LHCN-M2 (cell line): ENCODE data around the gene GRID1. TPM values are rescaled to one million over a fixed set of nuclear protein-coding genes. Genes with fewer than 3 reads are reported as not detected.

Experiments
- DNase-seq: peaks from one replicate; pipeline ENCODE4 v3.0.0-alpha.2; 2012; ENCODE audit warnings: low read depth
- total RNA-seq: library from RNA; depleted of rRNA; stranded (reverse); fragments of >200 nt; gene quantifications from 2 replicates; pipeline ENCODE4 v1.2.3, GENCODE V29; 2014

GRID1 gene
- total RNA-seq, 1 experiment from 2014 or later: not detected

DNA sequence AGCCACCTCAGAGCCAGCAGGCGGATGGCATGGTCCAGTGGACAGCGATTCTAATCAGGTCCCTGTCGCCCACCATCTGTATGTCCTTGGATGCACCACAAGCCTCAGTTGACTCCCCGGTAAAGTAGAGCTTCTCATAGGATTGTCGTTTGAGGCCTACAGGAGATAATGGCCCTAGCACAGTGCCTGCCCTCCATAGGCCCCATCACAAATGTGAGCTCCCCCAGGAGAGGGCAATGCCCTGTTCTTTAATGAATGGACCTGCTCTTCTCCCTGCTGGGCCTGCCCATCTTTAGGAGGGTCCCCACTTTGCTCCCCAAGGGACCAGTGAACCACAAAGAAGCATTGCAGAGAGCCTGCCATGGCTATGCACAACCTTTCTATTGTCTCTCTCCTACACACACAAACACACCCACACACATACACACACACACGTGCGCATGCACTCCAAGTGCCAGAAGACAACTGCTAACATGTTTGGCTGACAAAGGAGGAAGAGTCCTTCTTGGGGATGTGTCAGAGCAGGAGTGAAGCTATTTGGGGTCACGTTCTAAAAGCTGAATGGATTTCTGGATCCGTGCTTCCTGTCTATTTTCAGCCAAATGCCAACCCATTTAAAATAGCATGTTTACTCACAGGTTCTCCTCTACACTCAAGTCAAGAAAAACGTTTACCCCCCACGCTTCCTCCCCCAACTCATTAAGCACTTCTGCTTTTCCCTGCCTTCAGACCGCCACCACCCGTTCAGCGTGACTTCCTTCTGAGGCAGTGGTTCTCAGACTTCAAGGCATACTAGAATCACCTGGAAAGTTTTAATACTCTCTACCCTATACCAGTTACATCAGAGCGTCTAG, 196.1 kb downstream of the GRID1 start:
- DNase-seq: no peak

DNA sequence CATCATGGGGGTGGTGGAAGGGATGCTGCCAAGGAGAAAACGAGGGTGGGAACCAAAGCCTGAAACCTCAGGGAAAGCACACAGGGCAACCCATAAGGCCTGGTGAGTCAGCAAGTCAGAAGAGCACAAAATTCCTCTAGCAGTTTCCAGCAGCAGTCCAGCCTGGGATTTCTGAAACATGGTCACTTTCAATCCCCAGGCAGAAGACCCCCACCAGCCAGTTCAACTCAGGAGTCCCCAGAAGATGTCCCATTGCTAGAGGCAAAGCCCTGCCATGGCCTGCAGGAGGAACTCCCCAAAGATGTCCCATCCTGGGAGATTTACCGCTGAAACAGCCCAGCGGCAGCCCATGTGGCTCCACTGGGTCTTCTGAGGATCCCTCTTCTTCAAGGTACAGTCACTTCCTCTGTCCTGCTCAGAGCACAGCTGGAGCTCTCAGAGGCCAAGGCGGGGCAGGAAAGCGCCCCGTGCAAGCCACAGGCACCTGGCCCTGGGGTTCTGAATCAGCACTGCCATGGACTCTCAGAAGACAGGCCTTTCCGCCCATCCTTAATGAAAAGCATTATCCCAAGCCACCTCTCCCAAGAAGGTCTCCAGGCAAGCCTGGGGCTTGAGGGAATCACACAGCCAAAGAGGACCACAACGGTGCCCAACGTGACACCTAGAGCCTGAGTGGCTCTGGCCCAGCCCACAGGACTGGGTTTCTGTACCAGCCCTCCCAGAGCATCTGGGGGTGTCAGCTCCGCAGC, 196.9 kb downstream of the GRID1 start:
- DNase-seq: no peak

DNA sequence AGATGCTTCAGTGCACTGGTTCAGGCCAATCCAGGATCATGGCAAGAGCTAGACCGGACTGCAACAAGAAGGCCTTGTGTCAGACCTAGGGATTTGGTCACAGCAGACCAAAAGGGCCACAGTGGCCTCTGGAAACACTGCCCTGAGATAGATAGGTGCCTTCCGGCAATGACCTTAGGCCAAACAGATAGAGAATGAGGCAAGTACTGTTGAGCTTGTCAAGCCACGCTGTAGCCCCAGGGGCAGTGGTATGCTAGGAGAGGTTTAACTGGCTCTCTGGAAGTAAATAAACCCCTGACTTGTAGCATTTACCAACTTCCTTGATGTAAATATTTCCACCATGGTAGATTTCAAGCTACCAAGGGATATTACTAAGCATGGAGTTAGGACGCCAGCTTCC, 197.5 kb downstream of the GRID1 start:
- DNase-seq: no peak

GRCh38 chr10:86168256-86168655, 198.3 kb downstream of the GRID1 start:
- no peak for DNase-seq

DNA sequence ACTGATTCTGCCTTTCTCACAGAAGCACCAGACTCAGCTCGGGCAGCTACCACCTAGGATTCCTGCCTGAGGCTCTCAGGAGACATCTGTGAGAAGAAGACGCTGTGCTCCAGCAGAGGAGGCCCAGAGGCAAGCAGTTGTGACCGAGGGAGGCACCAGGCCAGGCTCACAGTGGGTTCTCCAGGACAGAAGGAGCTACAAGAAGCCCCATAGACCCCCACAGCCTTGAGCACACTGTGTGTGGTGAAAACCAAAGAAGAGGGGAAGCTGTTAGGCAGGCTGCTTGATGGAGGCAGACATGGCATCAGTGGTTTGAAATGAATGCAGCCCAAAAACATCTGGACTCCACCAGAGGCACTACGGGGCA, 198.8 kb downstream of the GRID1 start:
- DNase-seq: no peak

- no peak for DNase-seq
Observed at GRCh38 chr10:86167121-86167761, 199.4 kb downstream of the GRID1 start.

DNA sequence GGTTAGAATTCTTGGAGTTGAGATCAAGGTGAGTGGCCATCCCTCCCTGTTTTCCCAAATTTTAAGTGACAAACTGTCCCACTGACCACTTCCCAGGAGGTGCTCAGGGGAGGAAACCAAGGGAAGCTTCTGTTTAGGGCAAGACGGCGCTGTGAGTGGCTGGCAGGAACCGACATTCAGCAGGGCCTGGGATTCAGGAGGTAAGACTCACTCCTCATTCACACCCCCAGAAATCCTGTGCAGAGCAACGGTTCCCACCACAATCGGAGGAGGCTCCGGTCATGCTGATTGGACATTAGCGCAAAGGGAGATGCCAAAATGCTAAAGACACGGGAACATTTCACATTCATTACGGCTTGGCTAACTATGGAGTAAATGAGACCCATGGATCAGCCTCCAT, 200.9 kb downstream of the GRID1 start:
- no peak for DNase-seq

DNA sequence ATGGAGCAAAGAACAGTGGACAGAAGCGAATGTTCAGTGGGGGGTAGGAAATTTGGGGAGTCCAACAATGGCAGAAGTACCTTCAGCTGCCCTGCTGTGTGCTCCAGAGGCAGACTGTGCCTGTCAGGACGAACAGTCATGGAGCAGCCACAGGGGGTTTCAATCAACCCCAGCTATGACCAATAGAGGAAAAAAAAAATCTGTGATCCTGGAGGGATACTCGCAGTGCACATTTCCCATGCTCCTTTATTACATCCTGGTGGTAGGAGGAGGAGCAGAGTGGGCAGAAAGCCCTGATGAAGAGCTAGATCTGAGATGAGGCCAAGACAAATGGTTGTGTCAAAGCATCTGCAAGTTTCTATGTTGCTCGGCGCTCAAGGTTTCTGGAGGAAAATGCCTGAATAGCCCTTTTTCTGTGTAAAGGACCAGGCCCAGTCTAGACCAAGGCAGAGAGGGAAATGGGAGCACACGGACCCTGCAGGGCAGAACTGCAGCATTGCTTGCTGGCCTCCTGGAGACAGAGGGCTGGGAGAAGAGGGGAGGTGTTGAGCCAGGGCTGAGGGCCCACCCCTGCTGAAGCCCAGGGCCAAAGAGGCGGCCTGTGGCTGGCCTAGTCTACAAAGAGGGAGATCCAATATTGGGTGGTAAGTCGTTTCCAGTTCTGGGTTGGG, 201.5 kb downstream of the GRID1 start:
- DNase-seq: no peak

- DNase-seq: no peak
Observed at GRCh38 chr10:86164174-86164774, 202.3 kb downstream of the GRID1 start.

DNA sequence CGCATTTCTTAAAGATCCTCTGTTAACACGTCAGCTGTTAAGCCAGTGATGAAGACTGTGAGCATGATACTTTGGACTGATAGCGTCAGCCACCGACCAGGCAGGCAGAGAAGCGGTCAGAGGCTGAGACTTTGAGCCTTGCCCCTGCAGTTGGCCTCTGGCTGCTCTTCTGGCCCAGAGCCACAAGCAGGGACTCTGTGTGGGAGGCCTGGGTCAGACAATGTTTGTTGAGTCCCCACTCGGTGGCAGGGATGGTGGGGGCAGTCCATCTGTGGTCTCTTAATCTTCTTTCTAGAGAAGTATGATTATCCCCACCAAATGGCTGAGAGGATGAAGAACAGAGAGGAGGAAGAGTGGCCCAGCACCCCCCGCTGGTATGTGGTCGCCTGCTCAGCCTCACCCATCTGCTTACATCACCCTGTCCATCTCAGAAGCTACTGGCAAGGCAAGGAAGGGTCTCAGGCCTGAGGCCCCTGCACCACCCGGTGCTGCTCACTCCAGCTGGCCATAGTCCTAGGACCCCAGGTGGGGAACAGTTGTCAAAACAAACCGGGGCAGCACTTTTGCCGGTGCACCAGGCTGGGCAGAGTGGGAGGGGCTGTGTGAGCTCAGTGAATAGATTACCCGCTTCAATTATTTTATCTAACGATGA, 202.9 kb downstream of the GRID1 start:
- no peak for DNase-seq

DNA sequence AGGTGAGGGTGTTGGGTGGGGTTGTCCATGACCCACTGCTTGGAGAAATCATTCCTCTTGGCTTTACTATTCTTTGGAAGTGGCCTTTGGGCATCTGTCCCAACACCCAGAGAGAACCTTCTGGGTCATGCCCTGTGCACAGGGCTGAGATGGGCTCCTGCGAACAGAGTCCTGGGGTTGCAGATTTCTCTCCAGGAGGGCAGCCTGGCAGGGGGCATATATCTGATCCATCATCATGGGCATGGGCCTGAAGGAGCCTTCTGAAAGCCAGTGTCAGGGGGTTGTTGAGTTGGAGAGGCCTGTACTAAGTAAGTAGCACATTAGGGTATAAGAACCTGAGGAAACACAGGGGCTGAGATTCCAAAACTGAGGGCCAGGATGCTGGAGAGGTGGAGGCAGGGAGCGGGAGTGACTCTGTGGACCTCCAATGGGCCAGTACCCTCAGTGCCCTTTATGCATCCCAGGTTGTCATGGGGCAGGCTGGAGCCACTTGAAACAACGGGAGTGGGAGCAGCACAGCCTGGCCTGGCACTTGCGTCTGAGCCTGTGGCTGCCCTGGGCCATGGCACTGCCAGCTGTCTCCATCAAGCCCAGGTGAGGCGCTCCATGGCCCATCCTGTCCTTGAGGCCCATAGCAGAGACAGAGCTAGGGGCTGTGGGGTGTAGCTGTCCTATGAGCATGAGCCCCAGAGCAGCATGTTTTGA, 203.7 kb downstream of the GRID1 start:
- DNase-seq: no peak

DNA sequence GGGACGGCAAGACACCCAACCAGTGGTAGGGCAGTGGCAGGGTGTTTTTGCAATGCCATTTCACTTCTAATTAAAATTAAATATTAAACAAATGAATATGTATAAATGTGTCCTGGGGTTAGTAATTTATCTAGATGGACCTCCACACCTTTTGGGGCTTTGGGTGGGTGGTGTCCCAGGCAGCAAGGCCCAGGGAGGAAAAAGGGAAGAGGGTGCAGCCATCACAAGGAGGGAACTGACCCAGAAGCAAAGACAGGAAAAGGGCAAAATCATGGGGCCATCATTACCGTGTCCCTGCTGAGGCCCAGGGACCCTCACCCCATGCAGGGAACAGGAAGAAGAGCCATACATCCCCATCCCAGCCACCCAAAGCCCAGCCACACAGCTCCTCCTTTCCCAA, 204.6 kb downstream of the GRID1 start:
- DNase-seq: no peak

- no peak for DNase-seq
Observed at GRCh38 chr10:86160890-86161585, 205.6 kb downstream of the GRID1 start.

GRCh38 chr10:86159797-86160196, 206.8 kb downstream of the GRID1 start:
- no peak for DNase-seq

DNA sequence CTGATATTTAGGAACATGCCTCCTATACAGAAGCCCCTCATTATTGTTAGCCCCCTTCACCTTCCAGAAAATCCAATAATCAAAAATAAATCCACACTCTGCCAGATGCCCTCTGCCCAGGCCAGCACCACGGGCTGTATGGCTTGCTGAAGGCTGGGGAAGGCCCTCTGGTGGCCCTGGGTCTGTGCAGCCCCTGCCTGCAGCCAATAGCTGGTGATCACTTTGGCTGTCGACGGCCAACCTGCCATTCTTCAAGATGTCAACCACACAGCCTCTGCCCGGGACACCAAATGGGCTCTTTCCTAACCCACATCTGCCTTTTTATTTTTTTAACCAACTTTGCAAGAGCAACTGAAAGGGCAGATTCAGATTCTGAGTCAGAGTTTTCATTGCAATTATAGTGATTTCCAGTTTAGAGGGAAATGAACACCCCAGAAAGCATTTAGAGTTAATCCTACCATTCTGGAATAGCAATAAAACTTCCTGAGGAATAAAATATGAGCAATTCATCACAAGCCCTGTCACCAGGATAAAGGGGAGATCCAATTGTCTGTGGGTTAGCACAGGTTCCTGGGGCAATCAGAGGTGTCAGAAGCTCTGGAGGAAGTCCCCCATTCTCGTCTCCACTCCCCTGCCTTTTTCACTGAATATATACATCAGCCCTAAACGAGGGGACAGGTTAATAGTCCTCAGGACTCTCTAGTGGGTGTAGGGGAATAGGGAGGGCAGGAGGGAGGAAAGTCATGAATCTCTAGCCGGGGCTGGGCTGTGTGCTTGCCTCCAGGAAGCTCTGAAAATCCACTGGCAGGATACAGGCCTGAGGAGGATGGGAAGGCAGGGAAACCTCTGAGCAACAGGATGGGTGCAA, 211.3 kb downstream of the GRID1 start:
- no peak for DNase-seq

DNA sequence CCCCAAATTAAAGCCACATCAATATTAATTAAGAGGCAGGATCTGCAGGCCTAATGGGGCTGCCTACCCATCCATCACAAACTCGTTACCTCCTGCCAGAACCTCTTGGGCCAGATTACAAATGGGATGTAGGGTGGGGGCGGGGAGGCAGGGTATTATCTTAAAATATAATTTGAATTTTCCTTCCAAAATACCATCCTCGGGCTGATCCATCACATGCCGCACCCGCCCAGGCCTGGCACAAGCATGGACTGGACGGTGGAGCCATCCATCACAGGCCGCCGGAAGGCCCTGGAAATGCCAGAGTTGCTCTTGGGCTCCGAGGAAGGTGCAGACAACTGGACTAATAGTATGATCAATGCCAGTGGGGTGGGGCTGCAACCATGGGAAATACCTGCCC, 212.8 kb downstream of the GRID1 start:
- DNase-seq: no peak

DNA sequence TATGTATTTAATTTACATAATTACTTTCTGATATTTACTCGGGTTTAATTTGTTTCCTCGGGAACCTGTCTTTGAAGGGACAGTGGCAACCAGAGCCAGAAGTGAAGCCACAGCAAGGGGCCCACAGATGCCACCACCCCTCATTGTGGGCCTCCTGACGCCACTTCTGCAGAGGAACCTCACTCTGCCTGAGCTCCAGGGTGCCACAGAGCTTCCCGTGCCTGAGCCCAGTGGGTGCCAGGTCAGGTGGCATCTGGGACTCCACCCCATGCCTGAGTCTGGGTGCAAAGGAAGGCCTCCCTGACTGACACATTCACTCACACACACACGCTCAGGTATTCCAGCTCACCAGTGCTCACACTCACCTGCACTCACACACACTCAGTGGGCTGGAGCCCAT, 213.7 kb downstream of the GRID1 start:
- no peak for DNase-seq

DNA sequence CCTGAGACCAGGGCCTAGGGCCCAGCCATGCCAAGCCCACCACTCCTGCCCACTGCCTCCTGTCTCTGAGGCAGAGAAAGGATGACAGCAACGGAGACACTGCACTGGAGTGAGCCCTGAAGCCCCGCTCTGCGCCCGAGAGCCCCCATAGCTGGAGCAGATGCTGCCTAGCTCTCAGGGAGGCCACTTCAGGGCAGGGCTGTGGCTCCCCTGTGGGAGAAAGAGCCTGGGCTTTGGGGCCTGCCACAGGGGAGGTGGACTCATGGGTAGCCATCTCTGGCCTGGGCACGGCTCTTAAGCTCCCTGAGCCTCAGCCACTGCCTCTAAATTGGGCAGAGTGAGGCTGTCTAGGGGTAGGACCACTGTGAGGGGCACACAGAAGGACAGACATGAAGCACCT, 214.2 kb downstream of the GRID1 start:
- no peak for DNase-seq

GRCh38 chr10:86151613-86152012, 215.0 kb downstream of the GRID1 start:
- DNase-seq: no peak
